HG03025 (cell line): Measurements from ENCODE around the gene KIF13A.
A peak's percentile ranks its signal among the peaks of the same experiment; 100 is the strongest.
"Not testable (repeated sequence)": the region's sequence is repeated elsewhere in the genome, so short reads cannot be mapped to it uniquely, and the experiment has no call there.

ENCODE experiments used
- ATAC-seq: cut with Tn5 transposase; IDR thresholded peaks from one replicate; pipeline ENCODE4 v1.9.1; 2021; ENCODE audit warnings: mild to moderate bottlenecking, moderate library complexity; ENCODE audit not compliant: unreplicated experiment, low FRiP score

KIF13A gene

GRCh38 chr6:17987447-17987696, at the start of gene KIF13A:
KIF13A (minus strand) TSS chr6:17987635; CDS start chr6:17987463, 172 bp downstream.
- ATAC-seq = peak; percentile 48

- ATAC-seq = no peak
Measured at GRCh38 chr6:18036781-18037180, 49.3 kb upstream of the KIF13A start.

- no peak for ATAC-seq
Measured at GRCh38 chr6:18035330-18035854, 48.0 kb upstream of the KIF13A start.

- no peak for ATAC-seq
Measured at GRCh38 chr6:18034798-18035202, 47.4 kb upstream of the KIF13A start.

GRCh38 chr6:18031680-18032256, 44.3 kb upstream of the KIF13A start:
- ATAC-seq = no peak

GRCh38 chr6:18031189-18031588, 43.8 kb upstream of the KIF13A start:
- ATAC-seq = no peak

- ATAC-seq = no peak
Measured at GRCh38 chr6:18028332-18028731, 40.9 kb upstream of the KIF13A start.

- no peak for ATAC-seq
Measured at GRCh38 chr6:18025596-18025995, 38.2 kb upstream of the KIF13A start.

GRCh38 chr6:18024876-18025275, 37.4 kb upstream of the KIF13A start:
- no peak for ATAC-seq

GRCh38 chr6:18023891-18024290, 36.5 kb upstream of the KIF13A start:
- ATAC-seq = no peak

- ATAC-seq = no peak
Measured at GRCh38 chr6:18022398-18023231, 35.2 kb upstream of the KIF13A start.

GRCh38 chr6:18021166-18021850, 33.9 kb upstream of the KIF13A start:
- ATAC-seq = no peak

GRCh38 chr6:18020545-18020944, 33.1 kb upstream of the KIF13A start:
- ATAC-seq = not testable (repeated sequence)

GRCh38 chr6:18019539-18020534, 32.4 kb upstream of the KIF13A start:
- no peak for ATAC-seq

GRCh38 chr6:18019133-18019532, 31.7 kb upstream of the KIF13A start:
- not testable (repeated sequence) for ATAC-seq

GRCh38 chr6:18016698-18017097, 29.3 kb upstream of the KIF13A start:
- no peak for ATAC-seq

- no peak for ATAC-seq
Measured at GRCh38 chr6:18016133-18016532, 28.7 kb upstream of the KIF13A start.

GRCh38 chr6:18011287-18011686, 23.9 kb upstream of the KIF13A start:
- no peak for ATAC-seq

- not testable (repeated sequence) for ATAC-seq
Measured at GRCh38 chr6:18010540-18010939, 23.1 kb upstream of the KIF13A start.

- no peak for ATAC-seq
Measured at GRCh38 chr6:18004256-18004985, 17.0 kb upstream of the KIF13A start.
